Muscle of leg (tissue), 11 donors: ENCODE results near the gene SLC2A5. TPM values are rescaled to one million over a fixed set of nuclear protein-coding genes. Genes with fewer than 3 reads are reported as not detected.
A peak's percentile ranks its signal among the peaks of the same experiment; 100 is the strongest.

ENCODE experiments used
- DNase-seq: peaks from one replicate; pipeline ENCODE4 v3.0.0; 2013
- H3K27ac ChIP-seq: one replicate; pipeline ENCODE4 v1.5.1; 2013; ENCODE audit warnings: mild to moderate bottlenecking, low read length, control low read depth
- H3K27me3 ChIP-seq: one replicate; pipeline ENCODE4 v1.6.1; 2013; ENCODE audit warnings: low read length; ENCODE audit not compliant: control insufficient read depth, insufficient read depth
- H3K36me3 ChIP-seq: one replicate; pipeline ENCODE4 v1.6.1; 2013; ENCODE audit warnings: low read length; ENCODE audit not compliant: control insufficient read depth, insufficient read depth
- H3K4me1 ChIP-seq: one replicate; pipeline ENCODE4 v1.6.1; 2013; ENCODE audit warnings: low read length; ENCODE audit not compliant: control insufficient read depth, insufficient read depth
- H3K4me3 ChIP-seq: one replicate; pipeline ENCODE4 v1.5.1; 2013; ENCODE audit warnings: low read length, control low read depth
- H3K9me3 ChIP-seq: replicated peaks from 2 replicates; pipeline ENCODE4 v1.6.1; 2013; ENCODE audit warnings: low read depth, low read length; ENCODE audit not compliant: control insufficient read depth
- WGBS: methylation state at CpG from one replicate; pipeline ENCODE4 v1.1.5; 2013; ENCODE audit warnings: missing lambda C conversion rate; ENCODE audit not compliant: insufficient coverage; 5-methylcytosine and 5-hydroxymethylcytosine counted together
- polyA plus RNA-seq, 8 donors: library from polyadenylated mRNA; unstranded; fragments of 120-200 nt; gene quantifications; one replicate each; pipeline versions ENCODE4 v1.2.1 to v1.2.3, GENCODE V29; 2013; ENCODE audit warnings: inconsistent platforms in 1 of 8, low replicate concordance in 1 of 8; ENCODE audit not compliant: insufficient read length in 8 of 8, insufficient read depth in 1 of 8
- total RNA-seq: library from RNA; stranded (reverse); fragments of 120-200 nt; gene quantifications from one replicate; pipeline ENCODE4 v1.2.4, GENCODE V29; 2013

The SLC2A5 gene
- total and polyA plus RNA-seq, 9 donors: 3.4 to 16.9 (median 7.9) TPM

DNA sequence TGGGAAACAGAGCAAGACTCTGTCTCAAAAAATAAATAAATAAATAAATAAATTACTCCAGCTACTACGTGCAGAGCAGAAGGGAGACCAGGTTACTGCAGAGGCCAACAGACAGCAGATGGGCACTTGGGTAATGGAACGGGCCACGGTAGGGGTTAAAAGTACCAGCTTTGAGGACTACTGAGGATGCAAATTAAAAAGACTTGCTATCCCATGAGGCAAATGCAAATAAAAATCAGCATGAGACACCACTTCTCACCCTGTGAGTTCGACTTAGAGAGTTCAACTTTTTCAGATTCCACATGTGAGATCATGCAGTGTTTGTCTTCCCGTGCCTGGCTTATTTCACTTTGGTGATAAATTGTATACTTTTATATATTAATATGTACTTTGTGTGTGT lies 6.6 kb downstream of the SLC2A5 start:
- Histone ChIP-seq H3K4me1 (peaks cover 33% of the 10 kb centered on the region), H3K4me3 (no peak overlapping the region), H3K36me3 (no peaks in the 10 kb centered on the region), H3K27me3 (no peaks in the 10 kb centered on the region), H3K27ac (no peak overlapping the region), H3K9me3 (no peaks in the 10 kb centered on the region)
- WGBS: no CpG with 5 or more reads among the region's 5 CpGs
- DNase-seq: no peak

DNA sequence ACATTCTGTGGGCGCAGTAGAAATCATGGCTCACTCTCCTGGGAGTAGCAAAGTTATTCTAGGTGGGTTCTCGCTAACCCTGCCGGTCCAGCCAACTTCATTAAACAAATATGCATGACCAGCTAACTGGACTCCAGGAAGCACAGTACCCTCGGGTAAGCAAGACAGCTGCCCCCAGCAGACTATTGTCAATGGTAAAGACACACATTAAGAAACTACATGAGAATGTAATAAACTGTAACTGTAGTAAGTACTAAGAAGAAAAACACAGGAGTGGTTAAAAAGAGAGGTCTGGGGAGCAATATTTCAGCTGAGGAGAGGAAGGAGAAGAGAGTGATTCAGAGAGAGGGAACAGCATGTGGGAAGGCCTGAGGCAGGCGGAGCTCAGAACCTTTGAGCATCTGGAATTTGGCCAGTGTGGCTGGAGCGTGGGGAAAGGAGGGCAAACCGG lies 7.4 kb downstream of the SLC2A5 start:
- Histone ChIP-seq H3K4me3 (no peak overlapping the region), H3K9me3 (no peaks in the 10 kb centered on the region), H3K4me1 (peaks cover 26% of the 10 kb centered on the region), H3K27ac (no peak overlapping the region), H3K36me3 (no peaks in the 10 kb centered on the region), H3K27me3 (no peaks in the 10 kb centered on the region)
- 100% methylated on average over 1 of the region's 7 CpGs for WGBS
- no peak for DNase-seq

DNA sequence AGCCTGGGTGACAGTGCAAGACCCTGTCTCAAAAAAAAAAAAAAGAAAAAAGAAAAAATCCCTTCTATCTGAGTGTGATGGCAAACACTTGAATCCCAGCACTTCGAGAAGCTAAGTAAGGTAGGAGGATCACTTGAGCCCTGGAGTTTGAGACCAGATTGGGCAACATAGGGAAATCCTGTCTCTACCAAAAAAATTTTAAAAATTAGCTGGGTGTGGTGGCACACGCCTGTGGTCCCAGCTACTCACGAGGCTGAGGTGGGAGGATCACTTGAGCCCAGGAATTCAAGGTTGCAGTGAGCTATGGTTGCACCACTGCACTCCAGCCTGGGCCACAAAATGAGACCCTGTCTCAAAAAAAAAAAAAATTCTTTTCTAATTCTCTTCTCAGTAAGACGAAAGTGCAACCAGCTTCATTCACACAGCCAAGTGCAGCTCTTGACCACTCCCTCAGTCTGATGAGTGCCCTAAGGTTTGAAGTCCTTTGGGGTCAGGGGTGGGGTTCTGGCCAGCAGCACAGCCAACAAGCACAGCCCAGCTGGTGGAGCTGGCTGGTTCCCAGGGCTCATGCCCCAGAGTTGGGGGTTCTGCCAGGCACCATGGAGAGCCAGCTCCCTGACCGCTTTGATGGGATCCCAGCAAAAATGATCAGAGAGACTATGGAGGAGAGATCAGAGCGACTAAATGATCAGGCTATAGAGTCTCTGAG lies 8.0 kb downstream of the SLC2A5 start:
- no peak overlapping the region for H3K4me3 ChIP-seq
- no peaks in the 10 kb centered on the region for H3K27me3 ChIP-seq
- no peaks in the 10 kb centered on the region for H3K9me3 ChIP-seq
- WGBS: 46% methylated on average over 2 of the region's 6 CpGs
- H3K36me3 ChIP-seq: no peaks in the 10 kb centered on the region
- H3K4me1 ChIP-seq: peaks cover 22% of the 10 kb centered on the region
- peak; percentile 28 for DNase-seq
- no peak overlapping the region for H3K27ac ChIP-seq

DNA sequence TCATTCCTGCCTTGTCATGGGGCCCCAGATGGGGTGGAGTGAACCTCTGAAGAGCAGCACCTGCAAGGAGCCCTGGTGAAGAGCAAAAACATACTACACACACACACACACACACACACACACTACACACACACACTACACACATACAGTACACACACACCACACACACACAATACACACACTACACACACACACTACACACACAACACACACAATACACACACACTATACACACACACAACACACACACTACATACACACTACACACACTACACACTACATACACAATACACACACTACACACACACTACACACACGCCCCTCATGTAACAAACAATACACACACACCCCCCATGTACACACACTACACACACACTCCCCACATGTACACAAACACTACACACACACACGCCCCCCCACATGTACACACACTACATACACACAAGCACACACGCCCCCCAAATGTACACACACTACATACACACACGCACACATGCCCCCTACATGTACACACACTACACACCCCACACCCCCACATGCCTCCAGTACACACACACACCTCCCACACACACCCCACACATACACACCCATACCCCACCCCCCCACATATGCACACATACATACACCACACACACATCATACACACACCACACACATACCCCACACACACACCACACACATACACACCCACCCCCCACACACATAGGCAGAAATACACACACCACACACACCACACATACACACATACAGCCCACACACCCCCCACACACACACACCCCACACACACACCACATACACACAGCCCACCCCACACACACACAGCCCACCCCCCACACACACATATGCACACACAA lies 9.3 kb downstream of the SLC2A5 start:
- Histone ChIP-seq H3K36me3 (no peaks in the 10 kb centered on the region), H3K4me1 (peaks cover 21% of the 10 kb centered on the region), H3K27ac (no peak overlapping the region), H3K9me3 (no peaks in the 10 kb centered on the region), H3K27me3 (no peaks in the 10 kb centered on the region), H3K4me3 (no peak overlapping the region)
- no peak for DNase-seq
- WGBS: 69% methylated on average over 4 of the region's 4 CpGs

DNA sequence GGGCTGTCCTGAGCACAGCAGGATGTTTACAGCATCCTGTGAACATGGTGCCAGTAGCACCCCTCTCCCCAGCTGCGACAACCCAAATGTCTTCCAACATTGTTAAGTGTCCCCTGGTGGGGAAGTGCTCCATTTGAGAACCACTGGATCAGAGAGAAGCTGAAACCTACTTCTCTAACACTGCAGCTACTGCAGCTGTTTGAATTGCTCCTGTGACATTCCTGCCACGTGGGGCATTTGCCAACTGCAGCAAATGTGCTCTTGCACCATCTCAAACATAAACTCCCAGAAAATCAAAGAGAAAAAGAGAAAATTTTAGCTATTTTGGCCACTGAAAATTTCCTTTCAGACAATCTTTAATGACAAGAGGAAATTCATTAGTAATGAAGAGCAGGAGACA lies 11.0 kb downstream of the SLC2A5 start:
- H3K36me3 ChIP-seq: no peaks in the 10 kb centered on the region
- WGBS: no CpG with 5 or more reads among the region's 2 CpGs
- H3K4me1 ChIP-seq: peaks cover 16% of the 10 kb centered on the region
- DNase-seq: peak; percentile 66
- H3K9me3 ChIP-seq: no peaks in the 10 kb centered on the region
- H3K27ac ChIP-seq: peak overlapping the region; percentile 10
- H3K27me3 ChIP-seq: no peaks in the 10 kb centered on the region
- no peak overlapping the region for H3K4me3 ChIP-seq

DNA sequence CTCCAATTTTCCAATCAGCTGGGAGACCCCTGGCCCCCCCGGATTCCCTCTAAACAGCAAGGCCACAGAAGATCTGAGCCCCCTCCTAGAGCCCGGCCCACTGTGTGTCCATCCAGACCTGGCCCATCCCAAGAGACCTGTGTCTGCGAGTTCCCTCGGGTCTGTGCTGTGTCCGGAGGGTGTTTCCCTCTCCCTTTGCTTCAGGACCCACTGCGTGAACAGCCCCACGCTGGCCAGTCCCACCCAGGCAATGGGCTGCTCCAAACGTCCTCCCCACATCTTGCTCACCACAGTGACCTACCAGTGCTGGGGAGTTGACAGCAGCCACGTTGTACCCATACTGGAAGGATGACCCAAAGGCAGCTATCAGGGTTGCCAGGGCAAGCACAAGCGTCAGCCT lies 11.6 kb downstream of the SLC2A5 start:
- no peaks in the 10 kb centered on the region for H3K27me3 ChIP-seq
- H3K4me1 ChIP-seq: peaks cover 16% of the 10 kb centered on the region
- no peaks in the 10 kb centered on the region for H3K9me3 ChIP-seq
- H3K27ac ChIP-seq: no peak overlapping the region
- no peaks in the 10 kb centered on the region for H3K36me3 ChIP-seq
- no peak overlapping the region for H3K4me3 ChIP-seq
- no peak for DNase-seq
- 81% methylated on average over 8 of the region's 10 CpGs for WGBS

DNA sequence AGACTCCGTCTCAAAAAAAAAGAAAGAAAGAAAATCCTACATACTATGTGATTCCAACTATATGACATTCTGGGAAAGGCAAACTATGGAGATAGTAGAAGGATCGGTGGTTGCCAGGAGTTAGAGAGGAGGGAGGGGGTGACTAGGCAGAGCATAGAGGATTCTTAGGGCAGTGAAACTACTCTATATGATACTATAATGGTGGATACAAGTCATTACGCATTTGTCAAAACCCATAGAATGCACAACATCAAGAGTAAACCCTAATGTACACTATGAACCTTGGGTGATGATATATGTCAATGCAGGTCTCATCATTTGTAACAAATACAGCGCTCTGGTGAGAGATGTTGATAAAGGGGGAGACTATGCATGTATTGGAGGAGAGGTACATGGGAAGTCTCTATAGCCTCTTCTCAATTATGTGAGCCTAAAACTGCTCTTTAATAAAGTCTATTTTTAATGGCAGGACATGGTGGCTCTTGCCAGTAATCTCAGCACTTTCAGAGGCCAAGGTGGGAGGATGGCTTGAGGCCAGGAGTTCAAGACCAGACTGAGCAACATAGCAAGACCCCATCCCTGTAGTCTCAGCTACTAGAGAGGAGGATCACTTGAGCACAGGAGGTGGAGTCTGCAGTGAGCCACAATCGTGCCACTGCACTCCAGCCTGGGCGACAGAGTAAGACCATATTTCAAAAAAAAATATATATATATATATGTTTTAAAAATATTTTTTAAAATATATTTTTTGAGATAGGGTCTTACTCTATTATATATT lies 17.0 kb downstream of the SLC2A5 start:
- no peaks in the 10 kb centered on the region for H3K36me3 ChIP-seq
- H3K9me3 ChIP-seq: no peaks in the 10 kb centered on the region
- no peaks in the 10 kb centered on the region for H3K4me1 ChIP-seq
- H3K27me3 ChIP-seq: no peaks in the 10 kb centered on the region
- no CpG with 5 or more reads among the region's 6 CpGs for WGBS
- no peak overlapping the region for H3K4me3 ChIP-seq
- H3K27ac ChIP-seq: no peak overlapping the region
- no peak for DNase-seq

DNA sequence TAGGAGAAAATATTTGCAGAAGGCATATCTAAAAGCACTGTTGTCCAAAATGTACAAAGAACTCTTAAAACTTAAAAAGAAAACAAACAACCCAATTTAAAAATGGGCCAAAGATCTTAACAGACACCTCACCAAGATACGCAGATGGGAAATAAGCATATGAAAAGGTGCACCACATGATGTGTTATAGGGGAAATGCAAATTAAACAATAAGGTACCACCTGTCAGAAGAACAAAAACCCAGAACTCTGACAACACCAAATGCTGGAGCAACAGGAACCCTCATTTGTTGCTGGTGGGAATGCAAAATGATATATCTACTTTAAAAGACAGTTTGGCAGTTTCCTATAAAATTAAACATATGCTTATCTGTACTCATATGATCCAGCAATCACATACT lies 18.1 kb downstream of the SLC2A5 start:
- no CpG with 5 or more reads among the region's 1 CpG for WGBS
- no peak overlapping the region for H3K27ac ChIP-seq
- no peaks in the 10 kb centered on the region for H3K9me3 ChIP-seq
- H3K27me3 ChIP-seq: no peaks in the 10 kb centered on the region
- no peak overlapping the region for H3K4me3 ChIP-seq
- H3K4me1 ChIP-seq: no peaks in the 10 kb centered on the region
- no peaks in the 10 kb centered on the region for H3K36me3 ChIP-seq
- DNase-seq: no peak

DNA sequence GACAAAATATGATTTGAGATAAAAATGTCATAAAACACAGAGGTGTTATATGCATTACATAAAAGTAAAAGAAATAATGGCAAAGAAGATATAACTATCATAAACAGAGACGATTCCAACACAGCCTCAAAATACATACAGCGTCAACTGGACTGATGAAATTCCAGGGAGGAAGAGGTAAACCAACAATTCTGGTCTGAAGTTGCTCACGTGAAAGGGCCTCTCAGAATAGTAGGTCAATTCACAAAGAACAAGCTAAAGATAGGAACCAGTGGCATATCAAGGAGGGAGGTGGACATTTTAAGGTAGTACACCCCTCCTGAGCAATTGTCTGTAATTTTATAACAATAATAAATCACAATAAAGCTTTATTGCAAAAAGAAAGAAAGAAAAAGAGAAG lies 18.6 kb downstream of the SLC2A5 start:
- DNase-seq: no peak
- WGBS: no CpG with 5 or more reads among the region's 3 CpGs
- no peak overlapping the region for H3K4me3 ChIP-seq
- H3K27ac ChIP-seq: no peak overlapping the region
- no peaks in the 10 kb centered on the region for H3K27me3 ChIP-seq
- H3K9me3 ChIP-seq: no peaks in the 10 kb centered on the region
- H3K36me3 ChIP-seq: no peaks in the 10 kb centered on the region
- no peaks in the 10 kb centered on the region for H3K4me1 ChIP-seq

DNA sequence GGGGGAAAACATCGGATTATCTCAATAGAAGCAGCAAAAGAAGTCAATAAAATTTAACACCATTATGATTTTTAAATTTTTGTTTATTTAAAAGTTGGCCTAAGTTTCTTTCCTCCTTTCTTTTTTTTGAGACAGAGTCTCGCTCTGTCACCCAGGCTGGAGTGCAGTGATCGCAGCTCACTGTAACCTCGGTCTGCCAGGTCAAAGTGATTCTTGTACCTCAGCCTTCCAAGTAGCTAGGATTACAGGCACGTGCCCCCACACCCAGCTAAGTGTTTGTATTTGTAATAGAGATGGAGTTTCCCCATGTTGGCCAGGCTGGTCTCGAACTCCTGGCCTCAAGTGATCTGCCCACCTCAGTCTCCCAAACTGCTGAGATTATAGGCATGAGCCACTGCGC lies 20.9 kb downstream of the SLC2A5 start:
- Histone ChIP-seq H3K27me3 (no peaks in the 10 kb centered on the region), H3K9me3 (no peaks in the 10 kb centered on the region), H3K27ac (no peak overlapping the region), H3K4me3 (no peak overlapping the region), H3K4me1 (no peaks in the 10 kb centered on the region), H3K36me3 (no peaks in the 10 kb centered on the region)
- no peak for DNase-seq
- no CpG with 5 or more reads among the region's 7 CpGs for WGBS
